GM12891 (cell line): ENCODE data around the gene NPL.

ENCODE experiments used
- POLR2A ChIP-seq: IDR thresholded peaks from 2 replicates; pipeline ENCODE4 v1.6.1; 2011; ENCODE audit warnings: low read depth, low read length, control low read depth
- POLR2AphosphoS5 ChIP-seq: IDR thresholded peaks from 2 replicates; pipeline ENCODE4 v1.6.1; 2011; ENCODE audit warnings: low read depth, low read length, control low read depth

DNA sequence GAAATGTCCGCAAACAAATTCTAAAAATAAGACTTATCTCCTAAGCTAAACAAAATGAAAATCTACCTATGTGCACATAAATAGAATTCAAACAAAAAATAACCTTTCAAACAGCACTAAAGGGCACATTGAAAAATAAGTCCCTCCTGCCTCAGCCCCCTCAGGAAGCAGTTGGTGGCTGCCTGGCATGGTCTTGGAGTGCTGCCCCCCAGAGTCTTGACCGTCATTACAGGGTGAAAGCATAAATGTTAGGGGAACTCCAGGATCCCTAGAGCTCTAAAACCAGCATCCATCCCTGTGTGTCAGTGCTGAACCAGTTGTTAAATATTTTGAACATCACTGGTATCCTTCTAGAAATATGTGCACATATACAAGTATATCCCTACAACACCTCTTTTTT lies 6.5 kb upstream of the NPL start:
- TF ChIP-seq POLR2AphosphoS5 = no peak
- no peak for TF ChIP-seq POLR2A
